Measurements from ENCODE around the gene SCT.

- TF ChIP-seq CTCF (IDR thresholded peaks at IDR 0.05) (no peak), POLR2A (IDR thresholded peaks at IDR 0.05) (no peak)
Measured at GRCh38 chr11:659532-660085, 32.6 kb upstream of the SCT start.
